DMS114 treated with DMSO at 0.1 percent for 48 hours (cell line): Measurements from ENCODE around the gene MEOX1.
A peak's percentile ranks its signal among the peaks of the same experiment; 100 is the strongest.
"Not testable (repeated sequence)": the region's sequence is repeated elsewhere in the genome, so short reads cannot be mapped to it uniquely, and the experiment has no call there.

Experiments used
- DNase-seq: peaks from one replicate; lab custom pipeline; 2025; ENCODE audit not compliant: unreplicated experiment; lab: John Stamatoyannopoulos, UW

MEOX1 gene

DNA sequence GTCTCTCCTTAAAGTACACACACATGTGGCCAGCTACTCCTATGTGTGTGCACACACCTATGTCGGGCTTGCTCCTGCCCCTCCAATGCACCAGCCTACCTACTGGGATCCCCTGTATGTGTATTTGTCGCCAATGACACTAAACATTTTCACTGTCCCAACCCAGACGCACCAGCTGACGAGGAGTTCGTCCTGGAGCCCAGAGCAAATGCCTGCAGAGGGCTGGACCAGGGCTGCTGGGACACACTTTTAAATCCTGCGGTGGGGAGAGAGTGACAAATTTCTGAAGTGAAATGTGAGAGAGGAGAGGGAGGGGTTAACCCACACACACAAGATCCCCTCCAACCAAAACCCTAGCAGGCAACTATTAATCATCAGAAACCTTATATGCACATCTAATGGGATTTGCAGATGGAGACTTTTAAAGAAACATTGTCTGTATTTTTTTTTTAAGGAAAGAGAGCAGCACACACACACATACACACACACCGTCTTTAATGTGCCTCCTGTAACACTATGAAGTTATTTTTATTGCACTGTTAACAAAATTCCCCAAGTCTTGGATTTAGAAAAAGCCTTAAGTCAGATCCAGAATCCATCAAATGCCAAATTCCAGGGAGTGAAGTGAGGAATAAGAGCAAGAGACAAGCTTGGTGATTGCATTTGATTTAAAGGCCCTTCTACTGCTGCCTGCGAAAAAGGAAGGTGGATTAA lies at the start of gene MEOX1:
TSS of gene MEOX1 (minus strand) at position 224 of the 714 bp plus-strand sequence. CDS start 388 bp downstream, outside the sequence.
- DNase-seq, result no peak

DNA sequence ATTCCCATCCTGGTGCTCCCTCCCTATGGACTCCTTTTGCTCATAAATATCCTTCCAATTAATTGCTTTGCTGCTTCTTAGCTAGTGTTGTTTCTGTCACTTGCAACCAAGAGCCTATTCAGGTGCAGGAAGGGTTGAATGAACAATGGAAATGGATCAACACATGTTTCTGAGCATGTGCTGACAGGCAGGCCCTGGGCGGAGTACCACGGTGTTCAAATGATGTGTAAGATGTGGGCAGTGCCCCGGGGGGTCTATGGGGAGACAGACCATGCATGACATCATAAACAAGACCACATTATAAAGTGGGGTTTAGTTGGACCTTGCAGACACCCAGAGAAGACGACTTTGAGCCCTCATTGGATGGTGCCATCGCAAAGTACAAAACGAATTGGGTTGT lies 48.4 kb upstream of the MEOX1 start:
- no peak for DNase-seq

- DNase-seq, result no peak
These were observed 47.5 kb upstream of the MEOX1 start for GRCh38 chr17:43709210-43709609.

DNA sequence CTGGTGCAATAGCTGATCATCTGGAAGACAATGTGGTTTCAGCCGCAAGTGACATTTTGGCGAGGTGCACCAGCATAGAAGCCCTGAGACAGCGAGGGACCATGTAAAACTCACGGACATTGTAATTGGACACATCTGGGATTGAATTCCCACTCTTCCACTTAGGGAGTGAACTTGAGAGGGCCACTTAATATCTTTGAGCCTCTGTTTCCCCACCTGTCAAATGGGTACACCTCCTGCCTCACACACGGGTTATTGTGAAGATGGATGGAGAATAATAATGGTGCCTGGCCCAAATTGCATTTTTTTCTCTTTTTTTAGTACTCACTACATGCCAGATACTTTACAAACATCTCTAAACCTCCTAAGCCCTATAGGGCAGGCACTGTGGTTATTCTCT lies 45.5 kb upstream of the MEOX1 start:
- DNase-seq, result no peak

GRCh38 chr17:43706235-43706634 lies 44.5 kb upstream of the MEOX1 start:
- no peak for DNase-seq

DNA sequence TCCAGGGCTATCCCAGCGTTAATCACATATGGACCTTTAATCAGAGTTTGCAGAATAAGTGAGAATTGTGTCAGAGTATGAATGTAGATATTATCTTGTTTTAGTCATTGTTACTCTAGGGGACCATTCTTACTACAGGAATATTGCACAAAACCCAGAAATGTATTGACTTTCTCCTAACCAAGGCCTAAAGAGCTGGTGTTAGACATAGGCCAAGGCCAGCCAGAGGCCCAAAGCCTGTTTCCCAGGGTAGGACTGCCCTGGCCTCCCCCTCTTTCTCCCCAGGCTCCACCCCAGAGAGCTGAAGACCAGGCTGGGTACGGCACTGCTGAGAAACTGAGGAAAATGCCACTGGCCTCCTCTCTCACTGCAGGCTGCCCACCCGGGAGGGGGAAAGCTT lies 41.9 kb upstream of the MEOX1 start:
- no peak for DNase-seq

DNA sequence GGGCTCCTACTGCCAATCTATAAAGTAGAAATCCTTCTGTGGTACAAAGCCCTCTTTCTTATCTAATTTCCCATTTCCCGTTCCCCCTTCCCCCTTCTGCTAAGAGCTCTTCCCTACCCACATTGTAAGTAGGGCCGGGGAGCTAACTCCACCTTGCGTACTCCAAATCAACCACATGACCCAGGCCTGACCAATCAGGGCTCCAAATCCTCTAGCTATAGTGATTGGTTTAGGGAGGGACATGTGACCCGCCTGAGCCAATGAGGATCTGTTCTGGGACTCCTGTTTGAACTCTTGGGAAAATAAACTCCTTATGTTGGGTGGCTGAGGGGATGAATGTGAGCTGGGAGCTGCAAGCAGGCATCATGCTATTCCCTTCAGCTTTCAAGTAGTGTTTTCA lies 40.9 kb upstream of the MEOX1 start:
- no peak for DNase-seq

DNA sequence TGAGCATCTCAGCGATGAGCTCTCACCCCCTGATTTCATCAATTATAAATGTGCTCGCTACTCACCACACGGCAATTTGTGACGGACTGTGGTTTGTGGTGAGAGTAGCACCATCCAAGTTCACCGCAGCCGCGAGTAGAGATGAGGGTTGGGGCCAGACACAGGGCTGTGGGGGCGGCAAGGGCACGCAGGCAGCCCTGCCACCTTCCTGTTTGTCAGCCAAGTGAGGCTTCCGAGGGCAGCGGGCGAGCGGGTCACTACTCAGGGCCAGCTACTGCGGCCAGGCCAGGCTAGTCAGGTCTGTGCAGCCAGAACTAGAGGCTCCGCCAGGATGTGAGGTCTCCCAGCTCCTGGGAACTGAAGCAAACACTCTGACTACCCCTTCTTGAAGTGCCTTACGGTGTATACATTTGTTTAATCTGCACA lies 39.6 kb upstream of the MEOX1 start:
- no peak for DNase-seq

DNA sequence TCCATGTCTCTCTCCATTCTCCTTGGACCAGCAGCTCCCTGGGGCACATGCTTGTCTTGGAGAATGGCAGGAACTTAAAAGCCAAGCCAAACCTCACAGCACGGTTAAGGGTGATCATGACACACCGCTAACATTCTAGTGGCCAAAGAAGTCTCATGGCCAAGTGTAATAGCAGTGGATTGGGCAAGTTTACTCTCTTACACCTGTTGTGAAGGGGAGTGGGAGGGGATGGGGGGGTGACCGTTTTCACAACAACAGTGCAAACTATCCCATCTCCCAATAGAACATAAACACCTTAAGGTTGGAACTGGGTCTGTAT lies 37.7 kb upstream of the MEOX1 start:
- DNase-seq, result no peak

DNA sequence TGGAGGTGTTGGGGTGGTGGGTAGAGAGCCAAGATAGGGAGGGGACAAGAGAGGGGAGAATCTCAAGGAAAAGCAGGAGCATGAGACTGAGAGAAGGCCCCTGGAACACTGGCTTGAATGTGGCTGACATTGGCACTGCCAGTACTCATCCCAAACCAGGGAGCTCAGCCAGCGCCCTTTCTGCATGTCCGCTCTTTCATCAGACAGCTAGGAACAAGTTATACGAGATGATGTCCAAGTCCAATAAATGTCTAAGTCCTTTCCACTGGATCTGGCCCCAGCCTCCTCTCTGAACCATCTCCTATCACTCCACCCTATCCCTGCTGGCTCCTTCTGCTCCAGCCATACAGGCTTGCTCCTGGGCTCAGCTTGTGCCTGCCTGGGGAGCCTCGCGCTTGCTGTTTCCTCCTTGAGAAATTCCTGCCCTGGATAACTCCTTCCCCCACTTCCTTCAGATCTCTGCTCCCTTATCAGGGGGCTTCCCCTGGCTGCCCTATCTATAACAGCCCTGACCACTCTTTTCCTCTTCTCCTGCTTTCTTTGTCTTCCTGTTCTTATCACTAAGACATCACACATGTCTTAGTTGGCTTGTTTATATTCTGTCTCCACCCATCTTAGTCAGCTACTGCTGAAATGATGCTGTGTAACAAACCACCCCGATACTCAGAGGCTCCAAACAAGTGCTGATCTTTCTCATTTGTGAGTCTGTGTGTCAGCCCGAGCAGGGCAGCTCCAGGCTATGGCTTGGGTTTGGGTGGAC lies 37.1 kb upstream of the MEOX1 start:
- no peak for DNase-seq

GRCh38 chr17:43697937-43698336 lies 36.2 kb upstream of the MEOX1 start:
- DNase-seq, result no peak

GRCh38 chr17:43696891-43697290 lies 35.2 kb upstream of the MEOX1 start:
- DNase-seq, result no peak

- DNase-seq, result no peak
These were observed 34.5 kb upstream of the MEOX1 start for GRCh38 chr17:43695970-43696865.

GRCh38 chr17:43694081-43694870 lies 32.6 kb upstream of the MEOX1 start:
- peak; percentile 68 for DNase-seq

DNA sequence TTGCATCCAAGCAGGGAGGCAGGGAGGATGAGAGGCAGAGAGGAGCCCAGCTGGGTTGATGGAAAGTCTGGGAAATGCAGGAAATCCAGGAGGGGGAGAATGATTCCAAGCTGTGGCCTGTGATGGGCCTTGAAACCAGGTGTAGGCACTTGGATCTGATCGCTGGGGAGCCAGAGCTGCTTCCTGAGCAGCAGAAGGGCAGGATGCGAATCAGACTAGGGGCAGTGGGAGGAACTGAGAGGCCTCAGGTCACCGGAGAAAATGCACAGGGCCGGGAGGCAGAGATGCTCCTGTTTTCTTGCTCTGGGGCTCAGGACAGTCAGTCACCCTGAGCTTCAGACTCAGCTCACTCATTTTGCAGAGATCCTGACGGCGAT lies 29.6 kb upstream of the MEOX1 start:
- no peak for DNase-seq

DNA sequence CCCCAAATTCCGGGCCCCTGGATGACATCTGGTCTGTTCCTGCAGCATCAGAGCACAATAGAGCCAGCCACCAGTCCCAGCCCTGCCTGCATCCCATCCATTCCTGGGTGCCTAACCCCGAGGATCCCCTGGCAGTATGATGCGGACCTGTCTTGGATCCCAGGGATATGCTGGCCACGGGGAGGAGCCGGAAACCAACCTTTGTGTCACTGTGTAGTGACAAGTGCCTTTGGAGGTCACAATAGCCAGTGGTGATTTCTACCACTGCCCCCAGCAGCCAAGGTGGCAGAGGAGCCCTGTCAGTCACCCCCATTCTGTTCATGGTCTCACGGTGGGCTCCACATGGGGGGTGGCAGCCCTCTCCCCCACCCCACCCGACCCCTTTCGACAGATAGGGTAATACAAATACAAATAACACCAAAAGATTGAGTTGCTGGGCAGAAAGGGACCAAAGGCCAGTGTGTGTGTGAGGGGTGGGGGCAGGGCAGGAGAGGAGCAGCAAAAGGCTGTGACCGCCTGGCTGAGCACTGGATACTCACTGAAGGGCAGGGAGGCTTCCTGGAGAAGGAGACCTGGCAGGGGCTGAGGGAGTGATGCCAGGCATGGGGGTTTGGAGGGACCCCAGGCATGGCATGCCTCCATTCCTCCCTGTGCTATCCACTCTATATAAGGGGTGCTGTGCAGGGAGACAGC lies 29.0 kb upstream of the MEOX1 start:
- DNase-seq, result no peak

DNA sequence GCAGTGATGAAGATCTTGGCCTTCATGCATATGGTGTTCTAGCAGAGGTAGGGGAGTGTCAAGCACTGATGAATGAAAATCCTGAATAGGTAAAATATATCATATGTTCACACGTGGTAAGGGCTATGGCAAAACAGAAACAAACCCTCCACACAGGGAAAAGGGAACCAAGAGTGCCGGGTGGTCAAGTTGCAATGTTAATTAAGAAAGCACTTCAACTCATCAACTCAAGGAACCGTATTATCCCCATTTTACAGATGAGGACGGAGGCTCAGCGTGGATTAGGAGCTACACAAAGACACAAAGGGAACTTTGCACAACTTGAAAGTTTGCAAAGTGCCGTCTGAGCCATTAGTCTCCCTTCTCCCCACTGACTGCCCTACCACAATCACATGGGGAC lies 28.1 kb upstream of the MEOX1 start:
- no peak for DNase-seq

DNA sequence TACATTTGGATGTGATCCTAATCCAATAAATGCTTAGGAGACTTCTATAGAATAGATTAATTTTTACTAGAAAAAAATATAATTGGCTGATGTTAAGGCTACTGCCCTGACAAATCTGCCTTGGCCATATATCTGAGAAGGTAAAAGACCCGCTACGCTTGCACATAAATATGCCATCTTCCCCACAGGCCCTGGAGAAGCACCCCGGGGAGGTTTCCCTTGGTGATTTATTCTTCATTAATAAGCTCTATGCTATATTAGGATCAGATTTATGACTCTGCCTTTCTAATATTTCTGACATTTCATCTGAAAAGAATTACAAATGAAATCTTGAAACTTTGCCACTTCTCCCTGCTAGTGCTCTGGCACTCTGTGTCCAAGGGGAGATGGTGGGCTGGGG lies 27.4 kb upstream of the MEOX1 start:
- no peak for DNase-seq

GRCh38 chr17:43686957-43687356 lies 25.2 kb upstream of the MEOX1 start:
- not testable (repeated sequence) for DNase-seq

GRCh38 chr17:43683928-43684653 lies 22.4 kb upstream of the MEOX1 start:
- DNase-seq, result no peak
